Left hindlimb (tissue), 1 donor: Measurements from ENCODE around the gene VPS11.
"Not testable (repeated sequence)": the region's sequence is repeated elsewhere in the genome, so short reads cannot be mapped to it uniquely, and the experiment has no call there.

Source experiments
- DNase-seq: peaks from one replicate; pipeline ENCODE4 v3.0.0-alpha.2; 2018

VPS11 gene

DNA sequence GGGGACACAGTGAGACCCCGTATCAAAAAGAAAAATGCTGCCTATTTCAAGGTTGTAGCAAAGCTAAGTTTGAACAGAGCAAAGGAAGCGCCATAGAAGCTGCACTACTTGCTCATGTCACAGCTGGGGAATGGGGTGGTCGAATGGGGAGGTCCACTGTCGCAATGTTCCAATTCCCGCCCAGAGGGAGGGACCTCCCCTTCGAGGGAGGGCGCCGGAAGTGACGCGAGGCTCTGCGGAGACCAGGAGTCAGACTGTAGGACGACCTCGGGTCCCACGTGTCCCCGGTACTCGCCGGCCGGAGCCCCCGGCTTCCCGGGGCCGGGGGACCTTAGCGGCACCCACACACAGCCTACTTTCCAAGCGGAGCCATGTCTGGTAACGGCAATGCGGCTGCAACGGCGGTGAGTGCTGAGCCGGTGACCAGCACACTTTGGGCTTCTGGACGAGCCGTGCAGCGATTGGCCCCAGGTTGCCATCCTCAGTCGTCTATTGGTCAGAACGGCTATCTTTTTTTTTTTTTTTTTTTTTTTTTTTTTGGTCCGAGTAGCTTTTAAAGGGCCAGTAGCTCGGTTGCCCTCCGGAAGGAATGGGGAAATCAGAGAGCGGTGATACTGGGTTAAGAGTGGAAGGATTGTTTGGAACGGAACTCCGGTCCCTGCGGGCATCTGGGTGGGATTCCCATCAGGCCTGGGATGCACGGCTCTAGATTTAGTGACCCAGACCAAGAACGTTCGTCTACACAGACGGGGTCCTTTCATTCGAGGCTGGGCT is 17.2 kb downstream of the VPS11 start, which contains the start of gene HMBS:
TSS of gene HMBS (plus strand) at position 219 of the 774 bp plus-strand sequence. CDS start at position 372, 153 bp downstream.
- DNase-seq = peak; percentile 97

DNA sequence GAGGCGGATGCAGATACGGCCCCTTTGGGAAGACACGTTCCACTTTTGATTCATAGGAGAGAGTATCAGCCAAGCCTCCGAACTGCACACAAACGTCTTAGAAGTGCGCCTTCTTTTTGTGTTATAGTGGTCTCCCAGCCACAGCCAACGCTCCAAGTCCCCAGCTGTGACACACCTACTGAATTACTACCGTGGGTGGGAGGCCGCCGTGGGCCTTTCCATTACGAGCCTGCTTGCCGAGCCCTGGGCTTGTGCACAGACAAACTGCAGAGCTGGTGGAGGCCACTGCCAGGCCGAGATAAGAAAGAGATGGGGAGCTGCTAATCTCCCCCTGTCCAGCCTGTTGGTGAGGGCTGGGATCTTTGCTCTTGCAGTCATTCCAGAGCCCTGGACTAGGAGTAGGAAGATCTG is 17.8 kb downstream of the VPS11 start:
- no peak for DNase-seq

DNA sequence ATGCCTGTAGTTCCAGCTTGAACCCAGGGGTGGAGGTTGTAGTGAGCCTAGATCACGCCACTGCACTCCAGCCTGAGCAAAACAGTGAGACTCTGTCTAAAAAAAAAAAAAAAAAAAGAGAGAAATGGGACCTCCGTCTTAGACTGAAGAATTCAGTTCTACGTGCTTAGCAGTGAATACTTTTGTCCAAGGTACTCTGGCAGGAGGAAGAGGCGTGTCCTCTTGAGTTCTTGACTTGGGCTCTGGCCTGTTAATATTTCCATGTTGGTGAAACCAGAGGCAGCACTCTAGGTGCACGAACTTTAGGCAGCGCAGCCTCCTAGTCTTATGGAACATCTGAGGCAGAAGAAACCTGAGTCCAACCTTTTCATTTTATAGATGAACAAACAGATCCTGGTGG is 19.5 kb downstream of the VPS11 start:
- DNase-seq = no peak

DNA sequence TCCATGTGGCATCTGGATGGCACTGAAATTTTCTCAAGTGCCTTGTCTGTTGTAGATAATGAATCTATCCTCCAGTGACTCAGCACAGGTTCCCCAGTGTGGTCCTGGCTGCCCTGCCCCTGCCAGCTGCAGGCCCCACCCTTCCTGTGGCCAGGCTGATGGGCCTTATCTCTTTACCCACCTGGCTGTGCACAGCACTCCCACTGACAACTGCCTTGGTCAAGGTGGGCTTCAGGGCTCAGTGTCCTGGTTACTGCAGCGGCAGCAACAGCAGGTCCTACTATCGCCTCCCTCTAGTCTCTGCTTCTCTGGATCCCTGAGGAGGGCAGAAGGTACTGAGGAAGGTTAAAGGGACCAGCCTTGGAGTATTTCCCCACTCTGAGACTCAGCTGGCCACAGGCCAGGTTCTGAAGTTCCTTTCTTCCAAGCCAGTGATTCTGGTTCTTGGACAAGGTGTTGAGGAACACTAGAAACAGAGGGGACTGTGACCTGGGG is 20.2 kb downstream of the VPS11 start:
- DNase-seq = no peak

DNA sequence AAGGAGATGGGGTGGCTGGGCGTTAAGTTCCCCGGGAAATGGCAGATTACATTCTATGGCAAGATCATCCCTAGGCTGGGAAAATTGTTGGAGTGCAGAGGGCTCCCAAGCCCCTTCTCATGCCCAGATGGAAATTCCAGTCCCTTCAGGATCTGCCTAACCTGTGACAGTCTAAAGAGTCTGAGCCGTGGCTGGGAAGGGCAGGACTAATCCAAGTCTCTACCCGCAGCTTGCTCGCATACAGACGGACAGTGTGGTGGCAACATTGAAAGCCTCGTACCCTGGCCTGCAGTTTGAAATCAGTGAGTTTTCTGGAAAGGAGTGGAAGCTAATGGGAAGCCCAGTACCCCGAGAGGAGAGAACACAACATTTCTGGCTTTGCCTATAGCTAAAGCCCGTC is 20.8 kb downstream of the VPS11 start:
- DNase-seq = no peak

DNA sequence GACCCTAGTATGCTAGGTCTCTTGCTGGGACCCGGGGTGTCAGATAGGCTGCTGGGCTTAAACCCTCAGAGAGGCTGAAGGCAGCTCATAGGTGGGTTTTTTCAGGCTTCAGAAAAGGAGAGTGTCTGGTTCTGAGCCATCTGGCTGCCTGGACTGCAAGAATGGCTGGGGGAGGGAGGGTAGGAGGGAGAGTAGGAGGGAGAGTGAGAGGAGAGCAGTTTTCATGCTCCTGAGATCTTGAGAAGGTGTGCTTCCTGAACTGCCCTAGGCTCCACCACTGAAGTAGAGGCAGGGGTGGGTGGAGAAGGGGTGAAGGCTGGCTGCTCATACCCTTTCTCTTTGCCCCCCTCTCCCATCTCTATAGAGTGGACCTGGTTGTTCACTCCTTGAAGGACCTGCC is 21.7 kb downstream of the VPS11 start:
- DNase-seq = no peak

DNA sequence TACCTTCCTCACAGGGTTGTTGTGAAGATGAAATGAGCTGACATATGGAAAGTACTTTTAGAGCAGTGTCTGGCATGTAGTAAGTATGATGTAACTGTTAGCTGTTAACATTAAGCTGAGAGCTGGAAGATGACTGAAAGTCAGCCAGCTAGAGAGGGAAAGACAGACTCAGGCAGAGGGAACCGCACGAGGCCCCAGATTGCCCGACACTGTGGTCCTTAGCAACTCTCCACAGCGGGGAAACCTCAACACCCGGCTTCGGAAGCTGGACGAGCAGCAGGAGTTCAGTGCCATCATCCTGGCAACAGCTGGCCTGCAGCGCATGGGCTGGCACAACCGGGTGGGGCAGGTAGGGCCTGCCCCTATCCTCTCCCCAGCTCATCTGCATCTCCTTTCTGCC is 23.6 kb downstream of the VPS11 start:
- peak; percentile 38 for DNase-seq

DNA sequence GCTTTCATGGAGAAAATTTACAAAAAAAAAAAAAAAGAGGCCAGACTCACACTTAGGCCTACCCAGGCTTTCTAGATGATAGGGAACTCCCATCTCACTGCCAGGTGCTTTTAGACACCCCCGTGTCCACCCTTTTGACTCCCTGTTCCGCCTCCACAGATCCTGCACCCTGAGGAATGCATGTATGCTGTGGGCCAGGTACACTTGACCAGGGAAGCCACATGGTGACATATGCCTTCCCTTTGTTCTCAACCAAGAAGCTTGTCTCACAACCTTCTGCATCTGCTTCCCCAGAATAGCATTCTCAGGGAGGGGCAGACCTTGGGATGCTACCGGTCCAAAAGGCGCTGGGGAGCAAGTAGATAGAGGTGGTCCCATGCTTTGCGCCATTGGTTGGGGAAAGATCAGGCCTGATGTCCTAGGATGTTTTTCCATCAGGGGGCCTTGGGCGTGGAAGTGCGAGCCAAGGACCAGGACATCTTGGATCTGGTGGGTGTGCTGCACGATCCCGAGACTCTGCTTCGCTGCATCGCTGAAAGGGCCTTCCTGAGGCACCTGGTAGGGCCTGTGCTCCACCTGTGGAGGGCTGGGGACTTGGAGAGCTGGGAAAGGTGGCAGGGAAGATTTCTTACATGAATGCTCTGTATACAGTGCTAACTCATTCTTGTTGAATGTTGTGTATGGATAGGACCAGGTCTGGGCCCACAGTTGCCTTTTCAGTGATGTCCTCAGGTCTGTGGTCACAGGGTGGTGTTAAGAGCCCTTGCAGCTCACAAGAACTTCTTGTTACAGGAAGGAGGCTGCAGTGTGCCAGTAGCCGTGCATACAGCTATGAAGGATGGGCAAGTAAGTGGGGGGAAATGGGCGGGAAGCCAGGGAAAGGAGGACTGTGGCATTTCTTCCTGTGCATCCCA is 24.6 kb downstream of the VPS11 start:
- DNase-seq = peak; percentile 20

DNA sequence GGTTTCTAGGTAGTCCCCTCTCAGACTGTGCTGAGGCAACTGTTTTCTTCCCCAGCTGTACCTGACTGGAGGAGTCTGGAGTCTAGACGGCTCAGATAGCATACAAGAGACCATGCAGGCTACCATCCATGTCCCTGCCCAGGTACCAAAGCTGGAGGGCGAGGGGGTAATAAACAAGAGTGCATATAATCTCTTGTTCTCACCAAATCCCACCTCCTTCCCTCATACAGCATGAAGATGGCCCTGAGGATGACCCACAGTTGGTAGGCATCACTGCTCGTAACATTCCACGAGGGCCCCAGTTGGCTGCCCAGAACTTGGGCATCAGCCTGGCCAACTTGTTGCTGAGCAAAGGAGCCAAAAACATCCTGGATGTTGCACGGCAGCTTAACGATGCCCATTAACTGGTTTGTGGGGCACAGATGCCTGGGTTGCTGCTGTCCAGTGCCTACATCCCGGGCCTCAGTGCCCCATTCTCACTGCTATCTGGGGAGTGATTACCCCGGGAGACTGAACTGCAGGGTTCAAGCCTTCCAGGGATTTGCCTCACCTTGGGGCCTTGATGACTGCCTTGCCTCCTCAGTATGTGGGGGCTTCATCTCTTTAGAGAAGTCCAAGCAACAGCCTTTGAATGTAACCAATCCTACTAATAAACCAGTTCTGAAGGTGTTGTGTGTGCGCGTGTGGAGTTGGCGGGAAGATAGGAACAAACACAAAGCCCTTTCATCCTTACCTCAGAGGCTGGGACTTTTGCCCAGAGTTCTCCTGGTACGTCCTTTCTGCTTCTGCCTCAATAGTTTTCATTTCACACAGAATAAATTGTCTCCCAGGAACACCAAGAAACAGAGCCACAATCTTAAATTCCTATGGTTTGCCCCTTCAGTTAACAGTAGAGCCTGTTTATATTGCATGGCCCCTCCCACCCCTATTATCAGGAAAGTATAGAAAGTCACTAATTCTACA is 25.5 kb downstream of the VPS11 start:
- no peak for DNase-seq

DNA sequence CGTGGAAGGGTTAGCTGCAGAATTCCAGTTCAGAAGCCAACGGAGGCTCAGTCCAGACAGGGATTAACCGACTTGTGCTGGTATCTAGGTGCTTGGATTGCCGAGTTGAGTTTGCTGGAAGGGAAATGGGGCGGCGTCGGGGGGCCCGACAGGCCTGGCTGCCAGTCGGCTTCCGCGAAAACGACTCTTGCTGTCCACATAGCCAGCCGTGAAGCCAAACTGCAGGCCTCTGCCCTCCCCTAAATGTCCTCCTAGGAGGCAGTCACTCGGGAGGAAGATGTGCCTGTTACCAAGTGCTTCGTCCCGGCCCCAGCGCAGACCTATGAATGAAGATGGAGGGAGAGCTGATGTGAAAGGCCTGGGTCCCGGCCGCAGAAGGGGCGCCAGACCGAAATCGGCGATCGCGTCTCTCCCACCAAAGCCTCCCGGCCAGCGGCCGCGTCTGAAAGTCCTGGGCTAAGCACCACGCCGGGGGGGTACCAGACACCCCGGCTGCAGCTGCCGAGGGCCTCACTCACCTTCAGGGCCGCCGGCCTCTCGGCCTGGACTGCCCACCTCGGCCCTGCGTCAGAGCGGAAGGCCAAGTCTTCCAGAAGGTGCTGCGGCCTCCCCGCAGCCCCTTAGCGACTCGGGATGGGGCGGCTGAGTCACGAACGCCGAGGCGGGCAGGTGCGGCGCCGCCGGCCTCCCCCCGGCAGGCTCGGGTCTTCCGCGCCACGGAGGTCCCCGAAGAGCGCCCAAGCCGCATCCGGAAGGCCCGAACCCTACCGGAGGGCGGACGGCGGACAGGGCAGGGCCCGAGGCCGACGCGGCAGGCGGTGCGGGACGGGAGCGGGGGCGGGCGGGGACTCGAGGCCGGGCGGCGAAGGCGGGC is 26.6 kb downstream of the VPS11 start:
- DNase-seq = peak; percentile 73

DNA sequence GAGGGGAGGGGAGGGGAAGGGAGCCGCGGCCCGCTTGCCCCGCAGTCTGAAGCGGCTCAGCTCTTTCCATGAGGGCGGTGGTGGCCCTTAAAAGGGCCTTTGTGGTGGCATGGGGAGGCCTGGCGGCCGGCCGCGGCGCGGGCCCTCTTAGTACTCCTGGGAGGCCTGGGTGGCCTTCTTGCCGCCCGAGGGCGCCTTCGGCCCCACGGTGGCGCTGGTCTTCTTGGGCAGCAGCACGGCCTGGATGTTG is 27.1 kb downstream of the VPS11 start:
- no peak for DNase-seq

DNA sequence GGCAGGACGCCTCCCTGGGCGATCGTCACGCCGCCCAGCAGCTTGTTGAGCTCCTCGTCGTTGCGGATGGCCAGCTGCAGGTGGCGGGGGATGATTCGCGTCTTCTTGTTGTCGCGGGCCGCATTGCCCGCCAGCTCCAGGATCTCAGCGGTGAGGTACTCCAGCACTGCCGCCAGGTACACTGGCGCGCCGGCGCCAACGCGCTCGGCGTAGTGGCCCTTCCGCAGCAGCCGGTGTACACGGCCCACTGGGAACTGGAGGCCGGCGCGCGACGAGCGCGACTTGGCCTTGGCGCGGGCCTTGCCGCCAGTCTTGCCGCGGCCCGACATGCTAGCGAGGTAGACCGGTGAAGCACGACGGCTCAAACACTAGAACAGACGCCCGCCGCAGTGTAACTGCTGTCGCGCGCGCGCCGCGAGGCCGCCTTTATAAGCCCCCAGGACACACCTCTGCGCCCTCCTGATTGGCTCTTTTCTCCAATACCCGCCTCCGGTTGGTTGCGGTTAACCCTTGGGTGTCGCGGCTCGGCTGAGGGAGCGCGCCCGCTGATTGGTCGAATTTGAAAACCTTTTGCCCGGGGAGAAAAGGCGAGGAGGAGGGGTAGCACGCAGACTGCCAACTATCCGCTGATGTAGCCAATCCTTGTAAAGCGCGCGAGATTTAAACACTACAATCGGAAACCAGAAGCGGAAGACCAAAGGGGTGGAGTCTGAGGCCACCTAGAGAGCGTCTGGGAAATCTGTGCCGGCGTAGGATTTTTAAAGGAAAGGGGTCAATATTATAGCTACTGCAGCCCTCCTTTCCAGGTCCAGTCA is 27.7 kb downstream of the VPS11 start:
- DNase-seq = peak; percentile 99

DNA sequence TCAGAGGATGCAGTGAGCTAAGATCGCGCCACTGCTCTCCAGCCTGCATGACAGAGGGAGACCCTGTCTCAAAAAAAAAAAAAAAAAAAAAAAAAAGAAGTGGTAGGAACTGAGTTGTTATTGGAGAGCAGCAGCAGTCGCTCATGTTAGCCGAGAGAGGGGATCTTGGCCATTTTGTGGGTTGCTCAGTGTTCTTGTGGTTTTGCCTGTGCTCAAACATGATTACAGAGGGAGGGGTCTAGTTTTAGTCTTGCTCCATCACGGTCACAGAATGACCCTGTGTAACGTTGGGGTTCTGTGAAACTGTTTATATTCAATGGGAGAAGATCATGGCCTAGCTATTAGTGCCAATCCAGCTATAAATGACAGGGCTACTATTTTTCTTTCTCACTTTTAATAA is 32.1 kb downstream of the VPS11 start:
- no peak for DNase-seq

DNA sequence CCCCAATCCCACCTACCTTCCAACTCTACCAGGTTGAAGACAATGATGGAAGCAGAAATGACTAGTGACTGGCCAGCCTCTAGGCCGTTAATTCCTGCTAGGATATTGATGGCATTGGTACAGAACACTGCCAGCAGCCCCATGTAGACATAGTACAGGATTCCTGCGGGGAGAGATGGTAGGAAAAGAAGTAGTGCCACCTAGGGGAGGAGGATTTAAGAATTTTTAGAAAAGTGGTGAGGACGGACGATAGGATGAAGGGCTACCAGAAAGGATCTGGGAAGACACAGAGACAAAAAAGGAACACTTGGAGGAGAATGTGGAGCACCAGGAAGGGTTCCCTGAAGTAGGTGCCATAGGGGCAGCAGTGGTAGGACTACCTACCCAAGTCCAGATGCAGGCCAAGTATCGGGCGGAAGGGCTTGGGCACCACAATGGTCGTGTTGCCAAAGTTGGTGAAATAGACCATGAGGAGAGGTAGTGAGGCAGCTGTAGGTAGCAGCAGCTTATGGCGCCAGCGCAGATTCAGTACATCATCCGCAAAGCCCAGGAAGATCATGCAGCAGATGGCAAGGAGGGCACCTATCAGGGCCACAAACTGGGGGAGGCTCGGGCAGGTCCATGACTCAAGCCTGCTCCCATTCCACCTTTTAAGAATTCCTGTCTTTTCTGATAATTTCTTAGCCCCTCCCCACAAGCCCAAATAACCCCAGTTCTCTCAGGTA is 32.8 kb downstream of the VPS11 start:
- DNase-seq = no peak

DNA sequence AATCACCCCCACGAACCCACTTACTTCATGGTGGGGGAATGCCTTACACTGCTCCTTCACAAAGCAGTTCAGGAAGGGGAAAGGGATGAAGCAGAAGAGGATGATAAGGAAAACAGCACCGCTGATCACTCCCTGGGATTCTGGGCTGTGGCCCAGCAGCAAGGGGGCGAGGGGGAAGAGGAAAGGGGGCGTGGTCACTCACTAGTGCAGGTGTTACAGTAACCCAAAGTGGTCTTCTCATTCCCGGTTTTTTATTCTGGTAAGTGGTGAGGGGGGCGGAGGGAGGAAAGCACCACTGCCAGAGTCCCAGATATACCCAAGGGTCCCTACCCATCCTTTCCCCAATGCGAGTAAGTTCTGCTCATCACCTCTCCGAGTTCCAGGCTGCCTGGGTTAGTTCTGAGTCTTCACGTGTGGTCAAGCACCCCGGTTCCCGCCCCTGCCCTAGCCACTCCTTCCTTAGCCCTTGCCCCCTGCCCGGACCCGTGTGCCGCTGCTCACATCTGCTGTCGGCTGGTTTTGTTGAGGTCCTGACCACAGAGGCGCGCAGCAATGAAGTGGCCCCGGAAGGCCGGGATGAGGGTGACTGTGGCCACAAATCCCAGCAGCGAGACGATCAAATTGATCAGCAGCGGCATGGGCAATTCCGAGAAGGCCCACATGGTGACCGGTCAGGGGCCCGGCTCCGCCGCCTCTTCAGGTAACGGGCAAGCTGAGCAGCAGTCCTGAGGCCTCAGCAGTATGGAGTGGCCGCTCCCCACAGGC is 33.6 kb downstream of the VPS11 start:
- no peak for DNase-seq

DNA sequence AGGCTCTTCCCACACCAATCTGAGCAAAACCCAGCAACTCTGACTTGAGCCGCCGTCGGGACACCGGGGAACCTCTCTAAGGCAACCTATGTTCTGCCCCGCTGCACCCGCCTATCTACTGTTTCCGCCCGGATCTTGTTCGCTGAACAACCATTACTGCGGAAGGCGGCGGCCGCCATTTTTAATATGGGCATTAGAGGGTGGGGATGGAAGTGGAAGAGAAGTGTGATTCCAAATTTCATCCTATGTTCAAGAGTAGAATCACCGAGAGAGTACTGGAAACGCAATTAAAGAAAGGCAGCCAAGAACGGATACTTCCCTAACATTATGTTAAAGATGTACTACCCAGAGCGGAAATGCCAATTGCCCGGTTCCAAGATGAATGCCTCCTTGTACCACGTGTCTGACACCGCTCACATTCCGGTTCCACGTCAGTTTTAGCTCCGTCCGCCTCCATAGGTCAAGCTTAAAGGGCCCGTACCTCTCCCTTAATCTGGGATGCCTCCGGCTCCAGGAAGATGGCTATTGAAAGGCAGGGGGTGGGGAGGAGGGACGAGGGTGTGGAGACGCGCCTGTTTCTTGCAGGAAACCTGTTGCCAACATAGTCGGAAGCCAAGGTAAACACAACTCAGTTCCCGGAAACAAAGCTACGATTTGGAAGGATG is 34.3 kb downstream of the VPS11 start, which contains the start of gene DPAGT1:
TSS of gene DPAGT1 (minus strand) at position 95 of the 665 bp plus-strand sequence. CDS start 198 bp downstream, outside the sequence.
- peak; percentile 96 for DNase-seq

DNA sequence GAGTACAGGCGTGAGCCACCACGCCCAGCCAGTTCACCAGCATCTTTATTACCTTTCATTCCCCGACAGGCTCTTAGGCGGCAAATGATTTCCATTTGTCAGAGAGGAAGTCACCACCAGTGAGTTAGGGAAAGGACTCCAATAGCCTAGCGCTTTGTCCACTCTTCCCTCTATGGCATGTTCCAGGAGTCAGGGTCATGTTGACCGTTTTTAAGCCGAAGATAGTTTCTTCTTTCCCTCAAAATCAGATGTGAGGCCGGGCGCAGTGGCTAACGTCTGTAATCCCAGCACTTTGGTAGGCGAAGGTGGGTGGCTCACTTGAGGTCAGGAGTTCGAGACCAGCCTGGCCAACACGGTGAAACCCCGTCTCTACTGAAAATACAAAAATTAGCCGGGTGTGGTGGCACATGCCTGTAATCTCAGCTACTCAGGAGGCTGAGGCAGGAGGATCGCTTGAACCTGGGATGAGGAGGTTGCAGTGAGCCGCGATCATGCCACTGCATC is 35.6 kb downstream of the VPS11 start:
- DNase-seq = not testable (repeated sequence)

DNA sequence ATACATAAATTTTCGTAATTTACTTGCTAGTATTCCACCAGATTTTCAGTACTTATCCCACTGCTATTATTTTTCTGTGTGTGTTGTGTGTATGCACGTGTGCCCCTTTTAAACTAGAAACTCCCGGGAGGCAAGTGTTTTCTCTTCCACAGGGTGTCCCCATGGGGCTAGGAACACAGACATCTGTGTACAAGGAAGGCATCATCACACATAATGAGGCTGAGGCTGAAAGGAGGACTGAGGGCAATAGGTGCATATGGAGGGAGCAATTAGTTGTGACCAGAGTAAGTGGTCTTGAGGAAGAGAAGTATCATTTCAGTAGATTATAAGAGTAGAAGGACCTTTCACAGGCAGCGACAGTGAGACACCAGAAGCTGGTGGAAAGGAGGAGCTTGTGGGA is 36.2 kb downstream of the VPS11 start:
- no peak for DNase-seq
